Neural progenitor cell (in vitro differentiated cells): ENCODE data around the gene DCAF10.
"Not testable (repeated sequence)": the region's sequence is repeated elsewhere in the genome, so short reads cannot be mapped to it uniquely, and the experiment has no call there.

Experiments used
- EZH2 ChIP-seq: fragments of 200-600 bp; sonication (generic); IDR thresholded peaks from 2 replicates; pipeline ENCODE4 v1.6.1; 2017; ENCODE audit warnings: antibody characterized with exemption, mild to moderate bottlenecking, moderate library complexity
- EZH2phosphoT487 ChIP-seq: fragments of 200-600 bp; sonication (generic); IDR thresholded peaks from 2 replicates; pipeline ENCODE4 v1.6.1; 2017; ENCODE audit warnings: antibody characterized with exemption
- TF ChIP-seq, protein P1 (sequence below): fragments of 200-600 bp; sonication (generic); IDR thresholded peaks from 2 replicates; pipeline ENCODE4 v1.5.1; 2017; ENCODE audit warnings: antibody characterized with exemption, mild to moderate bottlenecking

DNA sequence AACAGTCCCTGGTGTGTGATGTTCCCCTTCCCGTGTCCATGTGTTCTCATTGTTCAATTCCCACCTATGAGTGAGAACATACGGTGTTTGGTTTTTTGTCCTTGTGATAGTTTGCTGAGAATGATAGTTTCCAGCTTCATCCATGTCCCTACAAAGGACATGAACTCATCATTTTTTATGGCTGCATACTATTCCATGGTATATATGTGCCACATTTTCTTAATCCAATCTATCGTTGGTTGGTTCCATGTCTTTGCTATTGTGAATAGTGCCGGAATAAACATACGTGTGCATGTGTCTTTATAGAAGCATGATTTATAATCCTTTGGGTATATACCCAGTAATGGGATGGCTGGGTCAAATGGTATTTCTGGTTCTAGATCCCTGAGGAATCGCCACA lies 35.3 kb upstream of the DCAF10 start:
- TF ChIP-seq, protein P1, sequence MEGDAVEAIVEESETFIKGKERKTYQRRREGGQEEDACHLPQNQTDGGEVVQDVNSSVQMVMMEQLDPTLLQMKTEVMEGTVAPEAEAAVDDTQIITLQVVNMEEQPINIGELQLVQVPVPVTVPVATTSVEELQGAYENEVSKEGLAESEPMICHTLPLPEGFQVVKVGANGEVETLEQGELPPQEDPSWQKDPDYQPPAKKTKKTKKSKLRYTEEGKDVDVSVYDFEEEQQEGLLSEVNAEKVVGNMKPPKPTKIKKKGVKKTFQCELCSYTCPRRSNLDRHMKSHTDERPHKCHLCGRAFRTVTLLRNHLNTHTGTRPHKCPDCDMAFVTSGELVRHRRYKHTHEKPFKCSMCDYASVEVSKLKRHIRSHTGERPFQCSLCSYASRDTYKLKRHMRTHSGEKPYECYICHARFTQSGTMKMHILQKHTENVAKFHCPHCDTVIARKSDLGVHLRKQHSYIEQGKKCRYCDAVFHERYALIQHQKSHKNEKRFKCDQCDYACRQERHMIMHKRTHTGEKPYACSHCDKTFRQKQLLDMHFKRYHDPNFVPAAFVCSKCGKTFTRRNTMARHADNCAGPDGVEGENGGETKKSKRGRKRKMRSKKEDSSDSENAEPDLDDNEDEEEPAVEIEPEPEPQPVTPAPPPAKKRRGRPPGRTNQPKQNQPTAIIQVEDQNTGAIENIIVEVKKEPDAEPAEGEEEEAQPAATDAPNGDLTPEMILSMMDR = not testable (repeated sequence)
- TF ChIP-seq EZH2, EZH2phosphoT487: not testable (repeated sequence)
